Measurements from ENCODE around the gene ADAM11. TPM values are rescaled to one million over a fixed set of nuclear protein-coding genes. Genes with fewer than 3 reads are reported as not detected.

ADAM11 gene
- total RNA-seq, 1 donor from 2014 or later, result 0.52 TPM

GRCh38 chr17:44775136-44775837 is 16.5 kb downstream of the ADAM11 start:
- peak overlapping the region; percentile 65 to 77 (median 76) for H3K4me3 ChIP-seq (ENCODE audit: low read length in 3 of 3)
- peak overlapping the region; percentile 1 to 62 (median 20) for H3K9ac ChIP-seq (ENCODE audit: low read depth in 1 of 3, low read length in 3 of 3)
- peaks cover 17 to 27% (median 20%) of the 10 kb centered on the region in 3 donors for H3K4me1 ChIP-seq (ENCODE audit: control insufficient read depth in 3 of 3, insufficient read depth in 3 of 3, low read length in 3 of 3)
- H3K36me3 ChIP-seq (ENCODE audit: control insufficient read depth in 3 of 3, insufficient read depth in 3 of 3, low read length in 3 of 3), result no peaks in the 10 kb centered on the region
- no peaks in the 10 kb centered on the region for H3K9me3 ChIP-seq (ENCODE audit: control insufficient read depth in 3 of 3, low read length in 3 of 3)
- peaks cover 12 to 35% (median 19%) of the 10 kb centered on the region in 3 donors for H3K27me3 ChIP-seq (ENCODE audit: control insufficient read depth in 3 of 3, insufficient read depth in 3 of 3, low read length in 3 of 3)
- no peak overlapping the region for H3K27ac ChIP-seq (ENCODE audit: low read depth, low read length)

GRCh38 chr17:44775838-44776621 is 17.2 kb downstream of the ADAM11 start:
- peaks cover 17 to 28% (median 20%) of the 10 kb centered on the region in 3 donors for H3K4me1 ChIP-seq (ENCODE audit: control insufficient read depth in 3 of 3, insufficient read depth in 3 of 3, low read length in 3 of 3)

GRCh38 chr17:44776628-44777393 is 18.0 kb downstream of the ADAM11 start:
- H3K27me3 ChIP-seq (ENCODE audit: control insufficient read depth in 3 of 3, insufficient read depth in 3 of 3, low read length in 3 of 3), result peaks cover 12 to 32% (median 19%) of the 10 kb centered on the region in 3 donors
- no peak overlapping the region for H3K4me3 ChIP-seq (ENCODE audit: low read length in 3 of 3)
- H3K4me1 ChIP-seq (ENCODE audit: control insufficient read depth in 3 of 3, insufficient read depth in 3 of 3, low read length in 3 of 3), result peaks cover 23 to 35% (median 27%) of the 10 kb centered on the region in 3 donors
- no peaks in the 10 kb centered on the region for H3K9me3 ChIP-seq (ENCODE audit: control insufficient read depth in 3 of 3, low read length in 3 of 3)
- no peak overlapping the region for H3K9ac ChIP-seq (ENCODE audit: low read depth in 1 of 3, low read length in 3 of 3)
- H3K36me3 ChIP-seq (ENCODE audit: control insufficient read depth in 3 of 3, insufficient read depth in 3 of 3, low read length in 3 of 3), result no peaks in the 10 kb centered on the region
- H3K27ac ChIP-seq (ENCODE audit: low read depth, low read length), result no peak overlapping the region

More at GRCh38 chr17:44775838-44776621, 17.2 kb downstream of the ADAM11 start:
- Histone ChIP-seq H3K27me3 (ENCODE audit: control insufficient read depth in 3 of 3, insufficient read depth in 3 of 3, low read length in 3 of 3) (peaks cover 12 to 32% (median 19%) of the 10 kb centered on the region in 3 donors), H3K27ac (ENCODE audit: low read depth, low read length) (no peak overlapping the region), H3K9me3 (ENCODE audit: control insufficient read depth in 3 of 3, low read length in 3 of 3) (no peaks in the 10 kb centered on the region), H3K4me3 (ENCODE audit: low read length in 3 of 3) (peak overlapping the region; percentile 46 to 76 (median 54)), H3K9ac (ENCODE audit: low read depth in 1 of 3, low read length in 3 of 3) (peak overlapping the region in 2 of 3 donors; percentile 33 to 54), H3K36me3 (ENCODE audit: control insufficient read depth in 3 of 3, insufficient read depth in 3 of 3, low read length in 3 of 3) (no peaks in the 10 kb centered on the region)

- no peak overlapping the region for H3K9ac ChIP-seq (ENCODE audit: low read depth in 1 of 3, low read length in 3 of 3)
- no peaks in the 10 kb centered on the region for H3K36me3 ChIP-seq (ENCODE audit: control insufficient read depth in 3 of 3, insufficient read depth in 3 of 3, low read length in 3 of 3)
- peaks cover 12 to 30% (median 19%) of the 10 kb centered on the region in 3 donors for H3K27me3 ChIP-seq (ENCODE audit: control insufficient read depth in 3 of 3, insufficient read depth in 3 of 3, low read length in 3 of 3)
- no peak overlapping the region for H3K4me3 ChIP-seq (ENCODE audit: low read length in 3 of 3)
- H3K27ac ChIP-seq (ENCODE audit: low read depth, low read length), result no peak overlapping the region
- H3K9me3 ChIP-seq (ENCODE audit: control insufficient read depth in 3 of 3, low read length in 3 of 3), result no peaks in the 10 kb centered on the region
- peaks cover 25 to 36% (median 35%) of the 10 kb centered on the region in 3 donors for H3K4me1 ChIP-seq (ENCODE audit: control insufficient read depth in 3 of 3, insufficient read depth in 3 of 3, low read length in 3 of 3)
These were observed 18.9 kb downstream of the ADAM11 start for GRCh38 chr17:44777394-44778348.

- H3K9me3 ChIP-seq (ENCODE audit: control insufficient read depth in 3 of 3, low read length in 3 of 3), result no peaks in the 10 kb centered on the region
- no peak overlapping the region for H3K27ac ChIP-seq (ENCODE audit: low read depth, low read length)
- H3K4me1 ChIP-seq (ENCODE audit: control insufficient read depth in 3 of 3, insufficient read depth in 3 of 3, low read length in 3 of 3), result peaks cover 28 to 37% (median 36%) of the 10 kb centered on the region in 3 donors
- peaks cover 8 to 20% (median 13%) of the 10 kb centered on the region in 3 donors for H3K27me3 ChIP-seq (ENCODE audit: control insufficient read depth in 3 of 3, insufficient read depth in 3 of 3, low read length in 3 of 3)
- no peaks in the 10 kb centered on the region for H3K36me3 ChIP-seq (ENCODE audit: control insufficient read depth in 3 of 3, insufficient read depth in 3 of 3, low read length in 3 of 3)
- peak overlapping the region in 2 of 3 donors; percentile 43 to 68 for H3K4me3 ChIP-seq (ENCODE audit: low read length in 3 of 3)
- no peak overlapping the region for H3K9ac ChIP-seq (ENCODE audit: low read depth in 1 of 3, low read length in 3 of 3)
These were observed 19.9 kb downstream of the ADAM11 start for GRCh38 chr17:44778656-44779210.

GRCh38 chr17:44779211-44780025 is 20.6 kb downstream of the ADAM11 start:
- no peak overlapping the region for H3K27ac ChIP-seq (ENCODE audit: low read depth, low read length)
- peaks cover 28 to 37% (median 32%) of the 10 kb centered on the region in 3 donors for H3K4me1 ChIP-seq (ENCODE audit: control insufficient read depth in 3 of 3, insufficient read depth in 3 of 3, low read length in 3 of 3)

GRCh38 chr17:44780161-44780560 is 21.4 kb downstream of the ADAM11 start:
- H3K9me3 ChIP-seq (ENCODE audit: control insufficient read depth in 3 of 3, low read length in 3 of 3), result no peaks in the 10 kb centered on the region
- no peak overlapping the region for H3K4me3 ChIP-seq (ENCODE audit: low read length in 3 of 3)
- H3K4me1 ChIP-seq (ENCODE audit: control insufficient read depth in 3 of 3, insufficient read depth in 3 of 3, low read length in 3 of 3), result peaks cover 23 to 33% (median 25%) of the 10 kb centered on the region in 3 donors
- no peak overlapping the region for H3K27ac ChIP-seq (ENCODE audit: low read depth, low read length)
- H3K36me3 ChIP-seq (ENCODE audit: control insufficient read depth in 3 of 3, insufficient read depth in 3 of 3, low read length in 3 of 3), result no peaks in the 10 kb centered on the region
- H3K9ac ChIP-seq (ENCODE audit: low read depth in 1 of 3, low read length in 3 of 3), result no peak overlapping the region
- H3K27me3 ChIP-seq (ENCODE audit: control insufficient read depth in 3 of 3, insufficient read depth in 3 of 3, low read length in 3 of 3), result peaks cover 5 to 20% (median 13%) of the 10 kb centered on the region in 3 donors

More at GRCh38 chr17:44779211-44780025, 20.6 kb downstream of the ADAM11 start:
- Histone ChIP-seq H3K27me3 (ENCODE audit: control insufficient read depth in 3 of 3, insufficient read depth in 3 of 3, low read length in 3 of 3) (peaks cover 5 to 20% (median 13%) of the 10 kb centered on the region in 3 donors), H3K36me3 (ENCODE audit: control insufficient read depth in 3 of 3, insufficient read depth in 3 of 3, low read length in 3 of 3) (no peaks in the 10 kb centered on the region), H3K9ac (ENCODE audit: low read depth in 1 of 3, low read length in 3 of 3) (no peak overlapping the region), H3K9me3 (ENCODE audit: control insufficient read depth in 3 of 3, low read length in 3 of 3) (no peaks in the 10 kb centered on the region), H3K4me3 (ENCODE audit: low read length in 3 of 3) (peak overlapping the region; percentile 43 to 68 (median 52))

- Histone ChIP-seq H3K27me3 (ENCODE audit: control insufficient read depth in 3 of 3, insufficient read depth in 3 of 3, low read length in 3 of 3) (peaks cover 5 to 20% (median 13%) of the 10 kb centered on the region in 3 donors), H3K36me3 (ENCODE audit: control insufficient read depth in 3 of 3, insufficient read depth in 3 of 3, low read length in 3 of 3) (no peaks in the 10 kb centered on the region), H3K4me1 (ENCODE audit: control insufficient read depth in 3 of 3, insufficient read depth in 3 of 3, low read length in 3 of 3) (peaks cover 19 to 28% (median 20%) of the 10 kb centered on the region in 3 donors), H3K9me3 (ENCODE audit: control insufficient read depth in 3 of 3, low read length in 3 of 3) (no peaks in the 10 kb centered on the region), H3K4me3 (ENCODE audit: low read length in 3 of 3) (no peak overlapping the region), H3K9ac (ENCODE audit: low read depth in 1 of 3, low read length in 3 of 3) (no peak overlapping the region), H3K27ac (ENCODE audit: low read depth, low read length) (no peak overlapping the region)
These were observed 22.2 kb downstream of the ADAM11 start for GRCh38 chr17:44780845-44781480.
